H1 (cell line): Measurements from ENCODE around the gene CAMK2D. TPM values are rescaled to one million over a fixed set of nuclear protein-coding genes. Genes with fewer than 3 reads are reported as not detected.

Experiments used
- CTCF ChIA-PET: fragments of 300-600 bp; sonication (Branson Sonifier 250); formaldehyde crosslinking; loops from one replicate; lab custom pipeline; 2021; ENCODE audit not compliant: partially characterized antibody; lab: Charles Lee
- POLR2A ChIA-PET: fragments of 300-600 bp; sonication (Branson Sonifier 250); formaldehyde crosslinking; loops from one replicate; lab custom pipeline; 2021; ENCODE audit warnings: inconsistent platforms; ENCODE audit not compliant: partially characterized antibody; lab: Charles Lee
- DNase-seq, 2 experiments: peaks; one replicate each; pipeline versions ENCODE4 v3.0.0 to v3.0.0-alpha.2; 2010 to 2022; ENCODE audit warnings: low spot score in 2 of 2, low read depth in 1 of 2, mixed read lengths in 1 of 2
- FAIRE-seq: peaks from 2 replicates; lab custom pipeline; 2011; peaks lifted over from hg19 to GRCh38; lab: Jason Lieb, UNC
- H2AFZ ChIP-seq: 2 replicates; pipeline ENCODE4 v1.8.1; 2012; ENCODE audit warnings: low read length, inconsistent platforms
- H2AK5ac ChIP-seq: 2 replicates; pipeline ENCODE4 v1.6.1; 2013; ENCODE audit warnings: low read depth, low read length
- H2BK120ac ChIP-seq: replicated peaks from 2 replicates; pipeline ENCODE3; 2013; ENCODE audit warnings: low read depth, low read length, inconsistent platforms
- H2BK12ac ChIP-seq: 2 replicates; pipeline ENCODE4 v1.6.1; 2013; ENCODE audit warnings: low read depth, low read length
- H2BK15ac ChIP-seq: 2 replicates; pipeline ENCODE4 v1.6.1; 2013; ENCODE audit warnings: low read length
- H2BK20ac ChIP-seq: 2 replicates; pipeline ENCODE4 v1.6.1; 2013; ENCODE audit warnings: low read length
- H2BK5ac ChIP-seq: 2 replicates; pipeline ENCODE4 v1.6.1; 2013; ENCODE audit warnings: low read depth, low read length
- H3K14ac ChIP-seq: 2 replicates; pipeline ENCODE4 v1.6.1; 2013; ENCODE audit warnings: inconsistent platforms; ENCODE audit not compliant: insufficient read length
- H3K18ac ChIP-seq: 2 replicates; pipeline ENCODE4 v1.6.1; 2013; ENCODE audit warnings: low read length; ENCODE audit errors: extremely low read depth
- H3K23ac ChIP-seq: 2 replicates; pipeline ENCODE4 v1.6.1; 2013; ENCODE audit warnings: inconsistent platforms; ENCODE audit not compliant: insufficient read length
- H3K23me2 ChIP-seq: 2 replicates; pipeline ENCODE4 v1.6.1; 2013; ENCODE audit warnings: low read depth, low read length
- H3K27ac ChIP-seq: 2 replicates; pipeline ENCODE4 v1.6.1; 2011; ENCODE audit warnings: low read depth, low read length, inconsistent platforms
- H3K27me3 ChIP-seq, 4 experiments: replicated peaks in 1 of 4; 1 replicate in 1 of 4; 2 replicates in 3 of 4; pipeline versions ENCODE4 v1.6.1 to v1.8.1; 2011 to 2013; ENCODE audit warnings: low read length in 3 of 4, mild to moderate bottlenecking in 3 of 4, inconsistent platforms in 2 of 4, mixed read lengths in 2 of 4, moderate library complexity in 1 of 4; ENCODE audit not compliant: control insufficient read depth in 3 of 4, insufficient read depth in 3 of 4; ENCODE audit errors: extremely low read depth in 1 of 4
- H3K36me3 ChIP-seq, 4 experiments: 2 replicates each; pipeline versions ENCODE4 v1.6.1 to v1.8.1; 2011 to 2013; ENCODE audit warnings: mild to moderate bottlenecking in 4 of 4, low read length in 3 of 4, moderate library complexity in 2 of 4, control low read depth in 1 of 4, inconsistent platforms in 1 of 4; ENCODE audit not compliant: insufficient read depth in 4 of 4, control insufficient read depth in 2 of 4
- H3K4ac ChIP-seq: replicated peaks from 2 replicates; pipeline ENCODE3; 2013; ENCODE audit warnings: low read length, low read depth, mixed read lengths, inconsistent platforms; ENCODE audit not compliant: insufficient read length
- H3K4me1 ChIP-seq, 4 experiments: replicated peaks in 1 of 4; 1 replicate in 1 of 4; 2 replicates in 3 of 4; pipeline versions ENCODE4 v1.6.1 to v1.8.1; 2011 to 2013; ENCODE audit warnings: low read length in 3 of 4, inconsistent platforms in 2 of 4, mixed read lengths in 1 of 4; ENCODE audit not compliant: insufficient read depth in 4 of 4, control insufficient read depth in 3 of 4
- H3K4me2 ChIP-seq, 2 experiments: 2 replicates each; pipeline versions ENCODE4 v1.6.1 to v1.8.1; 2011 to 2013; ENCODE audit warnings: low read depth in 2 of 2, low read length in 2 of 2, control low read depth in 1 of 2, inconsistent platforms in 1 of 2, mild to moderate bottlenecking in 1 of 2; ENCODE audit not compliant: insufficient read depth in 1 of 2
- H3K4me3 ChIP-seq, 4 experiments: fragments of 200-600, 300-600 bp in 1 of 4; sonication (generic), shearing (Covaris generic), sonication (Bioruptor Twin) in 1 of 4; 2 replicates each; pipeline versions ENCODE4 v1.5.1 to v1.8.1; 2011 to 2016; ENCODE audit warnings: low read length in 4 of 4, low read depth in 3 of 4, control low read depth in 2 of 4, inconsistent platforms in 2 of 4, mild to moderate bottlenecking in 2 of 4, mixed read lengths in 1 of 4, moderate library complexity in 1 of 4; ENCODE audit not compliant: insufficient read depth in 2 of 4; ENCODE audit errors: extremely low read depth in 1 of 4
- H3K56ac ChIP-seq: replicated peaks from 2 replicates; pipeline ENCODE3; 2013; ENCODE audit warnings: low read depth, mild to moderate bottlenecking, mixed read lengths, low read length, inconsistent platforms; ENCODE audit not compliant: insufficient read length
- H3K79me1 ChIP-seq: 2 replicates; pipeline ENCODE4 v1.6.1; 2013; ENCODE audit warnings: low read depth, low read length, control low read depth
- H3K79me2 ChIP-seq, 2 experiments: 2 replicates each; pipeline versions ENCODE4 v1.6.1 to v1.8.1; 2012 to 2013; ENCODE audit warnings: low read length in 2 of 2, mild to moderate bottlenecking in 2 of 2, inconsistent platforms in 1 of 2; ENCODE audit not compliant: insufficient read depth in 2 of 2, control insufficient read depth in 1 of 2
- H3K9ac ChIP-seq, 4 experiments: replicated peaks in 1 of 4; 1 replicate in 1 of 4; 2 replicates in 3 of 4; pipeline versions ENCODE4 v1.6.1 to v1.8.1; 2011 to 2013; ENCODE audit warnings: low read depth in 3 of 4, low read length in 3 of 4, control low read depth in 2 of 4, mild to moderate bottlenecking in 2 of 4, moderate library complexity in 2 of 4, inconsistent platforms in 1 of 4; ENCODE audit errors: extremely low read depth in 1 of 4
- H3K9me3 ChIP-seq, 2 experiments: 2 replicates each; pipeline versions ENCODE4 v1.6.1 to v1.8.1; 2012 to 2013; ENCODE audit warnings: mild to moderate bottlenecking in 2 of 2, moderate library complexity in 2 of 2, control low read depth in 1 of 2, inconsistent platforms in 1 of 2, low read depth in 1 of 2, low read length in 1 of 2, mixed read lengths in 1 of 2; ENCODE audit not compliant: insufficient read depth in 2 of 2
- H4K20me1 ChIP-seq, 2 experiments: replicated peaks in 1 of 2; 2 replicates each; pipeline versions ENCODE3 to v1.8.1; 2011 to 2013; ENCODE audit warnings: inconsistent platforms in 2 of 2, low read length in 2 of 2, mild to moderate bottlenecking in 1 of 2; ENCODE audit not compliant: insufficient read depth in 2 of 2, control insufficient read depth in 1 of 2
- H4K5ac ChIP-seq: 2 replicates; pipeline ENCODE4 v1.6.1; 2013; ENCODE audit warnings: low read length, low read depth, mixed read lengths, inconsistent platforms; ENCODE audit not compliant: insufficient read length
- H4K8ac ChIP-seq: 2 replicates; pipeline ENCODE4 v1.8.0; 2013; ENCODE audit warnings: mild to moderate bottlenecking, moderate library complexity, low read length, inconsistent platforms; ENCODE audit not compliant: insufficient read depth; ENCODE audit errors: extremely low read depth
- H4K91ac ChIP-seq: replicated peaks from 2 replicates; pipeline ENCODE3; 2013; ENCODE audit warnings: low read length, mixed read lengths, inconsistent platforms; ENCODE audit not compliant: insufficient read length
- KDM5A ChIP-seq: fragments of 200-600 bp; IDR thresholded peaks from 2 replicates; pipeline ENCODE4 v1.7.1; 2012; ENCODE audit warnings: mild to moderate bottlenecking, low read length, inconsistent platforms, mixed read lengths
- polyA plus RNA-seq, 7 experiments: library from polyadenylated mRNA; depleted of rRNA in 3 of 7; stranded (reverse) in 5 of 7; unstranded in 2 of 7; fragments of >200 nt in 5 of 7; fragments of 200-250 nt in 2 of 7; gene quantifications; 1 replicate in 5 of 7; 2 replicates in 1 of 7; 4 replicates in 1 of 7; pipeline versions ENCODE4 v1.2.1 to v1.2.3, GENCODE V29; 2011 to 2013; ENCODE audit warnings: missing spikeins in 2 of 7, mixed read lengths in 2 of 7
- total RNA-seq: library from RNA; stranded (reverse); fragmentation: NEBNext Ultra II Directional; extraction: Animal tissue kit (Norgen Biotek cat#: 25700); gene quantifications from 2 replicates; pipeline ENCODE4 v1.2.1, GENCODE V29; 2021

Gene CAMK2D
- total and polyA plus RNA-seq, 2 of the 8 experiments (the other 6 are each of a cell fraction or from before 2014, with no cell fraction given) = 3.2 to 7.0 TPM

GRCh38 chr4:113541933-113542332 lies 219.6 kb downstream of the CAMK2D start:
- Histone ChIP-seq H3K79me1 (no peaks in the 10 kb centered on the region), H4K8ac (no peak overlapping the region), H3K36me3 (no peaks in the 10 kb centered on the region), H3K4me3 (no peak overlapping the region), H2BK20ac (no peak overlapping the region), H2BK120ac (no peak overlapping the region), H3K4me1 (no peaks in the 10 kb centered on the region), H3K9me3 (no peaks in the 10 kb centered on the region), H4K91ac (no peak overlapping the region), H2BK15ac (no peak overlapping the region), H4K20me1 (no peaks in the 10 kb centered on the region), H3K27ac (no peak overlapping the region), H3K9ac (no peak overlapping the region), H3K56ac (no peak overlapping the region), H3K14ac (no peak overlapping the region), H2BK5ac (no peak overlapping the region), H2BK12ac (no peak overlapping the region), H3K18ac (no peak overlapping the region), H3K27me3 (no peaks in the 10 kb centered on the region), H2AFZ (no peak overlapping the region), H3K4me2 (no peak overlapping the region), H3K23ac (no peak overlapping the region), H2AK5ac (no peak overlapping the region), H3K23me2 (no peaks in the 10 kb centered on the region), H3K79me2 (no peaks in the 10 kb centered on the region), H3K4ac (no peak overlapping the region), H4K5ac (no peak overlapping the region)
- DNase-seq = no peak
- no peak for FAIRE-seq
- ChIA-PET POLR2A (interaction anchor here (0.7 kb wide), 1 partner anchor 89 kb away, joined by 3 read pairs; no protein-coding TSS in a partner anchor), CTCF (interaction anchor here (0.6 to 1.1 kb wide), 2 partner anchors 32 to 645 kb away, joined by 3 read pairs; no protein-coding TSS in a partner anchor)
- TF ChIP-seq KDM5A = no peak
